Caco-2 (cell line): ENCODE data around the gene ERAL1. TPM values are rescaled to one million over a fixed set of nuclear protein-coding genes. Genes with fewer than 3 reads are reported as not detected.

Experiments
- Bru-seq: library from RNA; stranded (reverse); fragments of 400-500 nt; gene quantifications from one replicate; lab custom pipeline; 2021; lab: Mats Ljungman, UMichigan
- BruChase-seq, 2 experiments: library from RNA; stranded (reverse); fragments of 400-500 nt; gene quantifications; one replicate each; lab custom pipeline; 2021; lab: Mats Ljungman, UMichigan
- BruUV-seq: library from RNA; stranded (reverse); fragments of 400-500 nt; replicated peaks from 2 replicates; lab custom pipeline; 2021; lab: Mats Ljungman, UMichigan
- CTCF ChIA-PET: fragments of 300-600 bp; sonication (Branson Sonifier 250); formaldehyde crosslinking; loops from one replicate; lab custom pipeline; 2022; ENCODE audit warnings: antibody characterized with exemption; lab: Charles Lee
- POLR2A ChIA-PET: fragments of 300-600 bp; sonication (Branson Sonifier 250); formaldehyde crosslinking; loops from one replicate; lab custom pipeline; 2022; ENCODE audit warnings: antibody characterized with exemption; lab: Charles Lee
- DNase-seq, 2 experiments: peaks; one replicate each; pipeline versions ENCODE4 v3.0.0 to v3.0.0-alpha.2; 2020 to 2022
- H3K27me3 ChIP-seq: replicated peaks from 2 replicates; pipeline ENCODE4 v1.6.0; 2011; ENCODE audit warnings: low read length; ENCODE audit not compliant: control insufficient read depth, insufficient read depth
- H3K36me3 ChIP-seq: 2 replicates; pipeline ENCODE4 v1.5.1; 2011; ENCODE audit warnings: low read length; ENCODE audit not compliant: control insufficient read depth, insufficient read depth
- H3K4me1 ChIP-seq: fragments of 250-450 bp; sonication (Bioruptor Pico); 2 replicates; pipeline ENCODE4 v1.5.1; 2020; ENCODE audit warnings: mild to moderate bottlenecking
- H3K4me3 ChIP-seq: 2 replicates; pipeline ENCODE4 v1.5.1; 2011; ENCODE audit warnings: low read depth, mild to moderate bottlenecking, control low read depth, low read length
- H3K9me3 ChIP-seq: fragments of 250-450 bp; sonication (Bioruptor Pico); 2 replicates; pipeline ENCODE4 v1.5.1; 2020; ENCODE audit warnings: mild to moderate bottlenecking, moderate library complexity
- H3K27ac Mint-ChIP-seq: one replicate; pipeline ENCODE4 v1.8.0; 2022; ENCODE audit warnings: mixed read lengths; ENCODE audit not compliant: unreplicated experiment
- H3K27me3 Mint-ChIP-seq: one replicate; pipeline ENCODE4 v1.8.0; 2022; ENCODE audit warnings: mixed read lengths; ENCODE audit not compliant: insufficient read depth, unreplicated experiment
- H3K36me3 Mint-ChIP-seq: one replicate; pipeline ENCODE4 v1.8.0; 2022; ENCODE audit warnings: mild to moderate bottlenecking, mixed read lengths; ENCODE audit not compliant: insufficient read depth, unreplicated experiment
- H3K4me1 Mint-ChIP-seq: one replicate; pipeline ENCODE4 v1.8.0; 2022; ENCODE audit warnings: low read depth, mixed read lengths; ENCODE audit not compliant: unreplicated experiment
- H3K4me3 Mint-ChIP-seq: one replicate; pipeline ENCODE4 v1.8.0; 2022; ENCODE audit warnings: mild to moderate bottlenecking, moderate library complexity, mixed read lengths; ENCODE audit not compliant: unreplicated experiment
- H3K9me3 Mint-ChIP-seq: one replicate; pipeline ENCODE4 v1.8.0; 2022; ENCODE audit warnings: mixed read lengths; ENCODE audit not compliant: unreplicated experiment
- intact Hi-C: fragments of 100-400 bp; cut with micrococcal nuclease; formaldehyde crosslinking; loops from one replicate; pipeline ENCODE4 v1.10.0; 2022; ENCODE audit not compliant: unreplicated experiment
- long read RNA-seq: library from polyadenylated mRNA; stranded (forward); transcript quantifications from one replicate; pipeline ENCODE4 v2.0.0, GENCODE V29; 2022
- total RNA-seq: library from RNA; stranded (reverse); gene quantifications from 2 replicates; pipeline ENCODE4 v1.2.3, GENCODE V29; 2022
- TF ChIP-seq, protein P1 (sequence below), 2 experiments: fragments of 200-600 bp in 1 of 2; IDR thresholded peaks; 1 replicate in 1 of 2; 2 replicates in 1 of 2; pipeline versions ENCODE4 v1.5.1 to v1.8.0; 2011 to 2022; ENCODE audit warnings: antibody characterized with exemption in 1 of 2, control low read depth in 1 of 2, inconsistent platforms in 1 of 2, low read depth in 1 of 2, low read length in 1 of 2, mild to moderate bottlenecking in 1 of 2, moderate library complexity in 1 of 2; ENCODE audit not compliant: insufficient read depth in 1 of 2, severe bottlenecking in 1 of 2, unreplicated experiment in 1 of 2

ERAL1 gene
- total RNA-seq (77.4 and 85.1 TPM in 2 replicates), Bru-seq, nascent RNA (percentile 72 among the genes with signal in this experiment), BruChase-seq, experiment 1, labeled RNA remaining after a 2-hour chase (percentile 86 among the genes with signal in this experiment), BruChase-seq, experiment 2, labeled RNA remaining after a 6-hour chase (percentile 92 among the genes with signal in this experiment)
- long read RNA-seq, transcript ERAL1-201 (10 exons, 1,925 nt): major isoform, 150 of 170 reads
- long read RNA-seq, partial matches to known transcripts: 4 of 170 reads
- long read RNA-seq, other reads (novel, unspliced or antisense): 16 of 170 reads

- H3K27ac Mint-ChIP-seq: peak within 1 kb of the TSS; percentile 82
- CTCF ChIA-PET: interaction anchor here (0.5 to 1.2 kb wide), 3 partner anchors 24 to 32 kb away, joined by 4 to 9 read pairs (median 7); no protein-coding TSS in a partner anchor
- no TSS peak for BruUV-seq
- intact Hi-C loops: no loop called here
- POLR2A ChIA-PET: no interaction called here
- peaks cover 34% of the 10 kb centered on the region for H3K36me3 Mint-ChIP-seq
- peak; percentile 87 to 88 for DNase-seq
- no peaks in the 10 kb centered on the region for H3K4me1 Mint-ChIP-seq
- TF ChIP-seq, protein P1, sequence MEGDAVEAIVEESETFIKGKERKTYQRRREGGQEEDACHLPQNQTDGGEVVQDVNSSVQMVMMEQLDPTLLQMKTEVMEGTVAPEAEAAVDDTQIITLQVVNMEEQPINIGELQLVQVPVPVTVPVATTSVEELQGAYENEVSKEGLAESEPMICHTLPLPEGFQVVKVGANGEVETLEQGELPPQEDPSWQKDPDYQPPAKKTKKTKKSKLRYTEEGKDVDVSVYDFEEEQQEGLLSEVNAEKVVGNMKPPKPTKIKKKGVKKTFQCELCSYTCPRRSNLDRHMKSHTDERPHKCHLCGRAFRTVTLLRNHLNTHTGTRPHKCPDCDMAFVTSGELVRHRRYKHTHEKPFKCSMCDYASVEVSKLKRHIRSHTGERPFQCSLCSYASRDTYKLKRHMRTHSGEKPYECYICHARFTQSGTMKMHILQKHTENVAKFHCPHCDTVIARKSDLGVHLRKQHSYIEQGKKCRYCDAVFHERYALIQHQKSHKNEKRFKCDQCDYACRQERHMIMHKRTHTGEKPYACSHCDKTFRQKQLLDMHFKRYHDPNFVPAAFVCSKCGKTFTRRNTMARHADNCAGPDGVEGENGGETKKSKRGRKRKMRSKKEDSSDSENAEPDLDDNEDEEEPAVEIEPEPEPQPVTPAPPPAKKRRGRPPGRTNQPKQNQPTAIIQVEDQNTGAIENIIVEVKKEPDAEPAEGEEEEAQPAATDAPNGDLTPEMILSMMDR (IDR thresholded peaks at IDR 0.05; ENCODE audit: insufficient read depth in 1 of 2, low read depth in 1 of 2, low read length in 1 of 2, severe bottlenecking in 1 of 2, unreplicated experiment in 1 of 2): no peak
- H3K36me3 ChIP-seq: peaks cover 4% of the 10 kb centered on the region
- H3K4me1 ChIP-seq: no peaks in the 10 kb centered on the region
- peak within 1 kb of the TSS; percentile 93 for H3K4me3 Mint-ChIP-seq
- H3K27me3 ChIP-seq: no peaks in the 10 kb centered on the region
- no peaks in the 10 kb centered on the region for H3K9me3 ChIP-seq
- no peaks in the 10 kb centered on the region for H3K27me3 Mint-ChIP-seq
- H3K4me3 ChIP-seq: peak within 1 kb of the TSS; percentile 86
- H3K9me3 Mint-ChIP-seq: no peaks in the 10 kb centered on the region
Measured at GRCh38 chr17:28854457-28855335, at the start of gene ERAL1. ERAL1 (plus strand) TSS chr17:28855016; CDS start chr17:28855035, 19 bp downstream.

GRCh38 chr17:28807925-28808634 lies 46.7 kb upstream of the ERAL1 start:
- Mint-ChIP-seq H3K4me3 (no peak overlapping the region), H3K27ac (peak overlapping the region; percentile 47), H3K4me1 (no peaks in the 10 kb centered on the region), H3K27me3 (no peaks in the 10 kb centered on the region), H3K9me3 (no peaks in the 10 kb centered on the region), H3K36me3 (peaks cover 48% of the 10 kb centered on the region)
- H3K4me3 ChIP-seq: no peak overlapping the region
- TF ChIP-seq, protein P1 (IDR thresholded peaks at IDR 0.05; ENCODE audit: insufficient read depth in 1 of 2, low read depth in 1 of 2, low read length in 1 of 2, severe bottlenecking in 1 of 2, unreplicated experiment in 1 of 2): no peak
- DNase-seq: no peak
- ChIA-PET CTCF (interaction anchor here (0.6 kb wide), 1 partner anchor 161 kb away, joined by 3 read pairs; no protein-coding TSS in a partner anchor), POLR2A (interaction anchor here (1.1 kb wide), 1 partner anchor 44 kb away, joined by 3 read pairs; no protein-coding TSS in a partner anchor)
- H3K4me1 ChIP-seq: peaks cover 20% of the 10 kb centered on the region
- BruUV-seq: no TSS peak
- H3K36me3 ChIP-seq: no peaks in the 10 kb centered on the region
- intact Hi-C loops: no loop called here
- no peaks in the 10 kb centered on the region for H3K27me3 ChIP-seq
- H3K9me3 ChIP-seq: no peaks in the 10 kb centered on the region
